Measurements from ENCODE around the gene ABCB7.
"Not testable (repeated sequence)": the region's sequence is repeated elsewhere in the genome, so short reads cannot be mapped to it uniquely, and the experiment has no call there.

The ABCB7 gene

DNA sequence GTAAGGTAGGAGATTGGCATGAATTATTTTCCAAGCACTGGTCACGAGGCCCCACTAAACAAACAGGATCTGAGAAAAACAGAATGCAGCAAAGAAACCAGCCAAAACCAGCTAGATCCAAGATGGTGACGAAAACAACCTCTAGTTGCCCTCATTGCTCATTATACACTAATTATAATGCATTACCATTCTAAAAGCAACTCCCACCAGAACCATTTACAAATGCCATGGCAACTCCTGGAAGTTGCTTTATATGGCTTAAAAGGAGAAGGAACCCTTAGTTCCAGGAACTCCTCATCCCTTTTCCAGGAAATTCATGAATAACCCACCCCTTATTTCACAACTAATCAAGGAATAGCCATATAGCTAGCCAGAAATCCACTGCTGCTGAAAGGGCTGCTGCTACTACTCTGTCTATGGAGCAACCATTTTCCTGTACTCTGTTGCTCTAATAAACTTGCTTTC, 69.3 kb downstream of the ABCB7 start:
- DNase-seq = no peak

DNA sequence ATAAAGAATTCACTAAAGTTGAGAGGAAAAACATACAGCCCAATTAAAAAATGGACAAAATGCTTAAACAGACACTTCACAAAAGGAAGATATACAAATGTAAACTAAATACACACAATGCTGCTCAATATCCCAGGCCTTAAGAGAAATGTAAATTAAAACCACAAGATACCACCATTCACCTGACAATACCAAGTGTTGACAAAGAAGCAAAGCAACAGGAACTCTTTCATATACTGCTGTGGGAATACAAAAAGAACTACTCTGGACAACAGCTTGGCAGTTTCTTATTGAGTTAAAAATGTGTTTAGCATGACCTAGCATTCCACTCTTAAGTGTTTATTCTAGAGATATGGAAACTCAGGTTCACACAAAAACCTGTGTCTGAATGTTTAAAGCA, 71.3 kb downstream of the ABCB7 start:
- DNase-seq = no peak

DNA sequence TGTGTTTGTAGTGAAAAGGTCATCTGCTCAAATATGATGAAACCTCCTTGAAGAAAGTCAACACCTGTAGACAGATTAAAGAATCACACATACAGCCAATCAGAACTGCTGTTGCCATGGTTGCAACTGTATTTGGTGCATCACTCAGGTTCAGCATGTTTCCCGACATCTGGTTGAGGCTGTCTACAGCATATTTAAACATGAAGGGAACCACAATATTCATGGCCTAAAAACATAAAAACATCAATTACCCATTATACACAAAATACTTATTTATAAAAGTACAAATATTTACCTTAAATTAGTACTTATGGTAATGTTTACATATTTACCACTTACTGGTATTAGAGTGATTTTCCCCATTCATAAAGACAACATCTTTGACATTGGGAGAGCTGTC, 79.7 kb downstream of the ABCB7 start:
- DNase-seq = no peak

- no peak for DNase-seq
Observed at GRCh38 chrX:75074475-75074874, 81.6 kb downstream of the ABCB7 start.

GRCh38 chrX:75071334-75071733, 84.7 kb downstream of the ABCB7 start:
- no peak for DNase-seq

- DNase-seq = no peak
Observed at GRCh38 chrX:75067931-75068330, 88.2 kb downstream of the ABCB7 start.

GRCh38 chrX:75061701-75062100, 94.4 kb downstream of the ABCB7 start:
- no peak for DNase-seq

DNA sequence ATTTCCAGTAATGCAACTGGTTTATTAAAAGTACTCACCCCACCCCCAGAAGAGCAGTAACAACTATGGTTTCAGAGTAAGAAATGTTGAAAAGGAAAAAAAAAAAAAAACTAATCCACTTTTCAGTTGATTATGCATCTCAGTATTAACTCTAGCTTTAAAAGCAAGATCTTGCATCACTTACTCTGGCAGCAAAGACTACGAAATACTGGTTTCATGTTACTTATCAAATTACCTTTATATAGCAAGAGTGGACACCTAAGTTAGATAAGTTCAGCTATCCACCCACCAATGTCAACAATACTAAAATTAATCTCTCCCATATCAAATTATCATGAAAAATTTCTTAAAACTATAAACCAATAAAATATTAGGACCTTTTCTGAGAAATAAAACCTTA, 105.0 kb downstream of the ABCB7 start:
- DNase-seq = no peak

GRCh38 chrX:75045369-75045768, 110.7 kb downstream of the ABCB7 start:
- no peak for DNase-seq

DNA sequence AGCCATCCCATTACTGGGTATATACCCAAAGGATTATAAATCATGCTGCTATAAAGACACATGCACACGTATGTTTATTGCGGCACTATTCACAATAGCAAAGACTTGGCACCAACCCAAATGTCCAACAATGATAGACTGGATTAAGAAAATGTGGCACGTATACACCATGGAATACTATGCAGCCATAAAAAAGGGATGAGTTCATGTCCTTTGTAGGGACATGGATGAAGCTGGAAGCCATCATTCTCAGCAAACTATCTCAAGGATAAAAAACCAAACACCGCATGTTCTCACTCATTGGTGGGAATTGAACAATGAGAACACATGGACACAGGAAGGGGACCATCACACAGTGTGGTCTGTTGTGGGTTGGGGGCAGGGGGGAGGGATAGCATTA, 111.9 kb downstream of the ABCB7 start:
- DNase-seq = not testable (repeated sequence)

DNA sequence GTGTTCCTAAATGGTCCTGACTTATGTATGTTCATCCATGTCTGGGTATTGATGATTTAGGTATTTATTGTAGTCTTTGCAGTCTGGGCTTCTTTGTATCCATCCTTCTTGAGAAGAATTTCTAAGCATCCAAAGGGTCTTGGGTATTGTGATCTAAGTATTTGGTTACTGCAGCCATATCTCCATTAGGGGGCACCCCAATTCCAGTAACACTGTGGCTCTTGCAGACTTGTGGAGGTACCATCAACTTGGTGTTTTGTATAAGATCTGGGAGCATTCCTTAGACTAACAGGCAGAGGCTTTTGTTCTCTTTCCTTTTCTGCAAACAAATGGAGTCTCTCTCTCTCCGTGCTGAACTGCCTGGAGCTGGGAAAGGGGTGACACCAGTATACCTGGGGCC, 117.2 kb downstream of the ABCB7 start:
- peak; percentile 3 for DNase-seq

All from NCI-H345 (cell line).